Progenitor cell of endocrine pancreas (in vitro differentiated cells): ENCODE measurements around the gene TMEM214. TPM values are rescaled to one million over a fixed set of nuclear protein-coding genes. Genes with fewer than 3 reads are reported as not detected.

Experiments used
- DNase-seq: peaks from one replicate; pipeline ENCODE4 v3.0.0; 2021; ENCODE audit warnings: low spot score; ENCODE audit not compliant: unreplicated experiment
- H3K27ac Mint-ChIP-seq: 2 replicates; pipeline ENCODE4 v1.8.0; 2021; ENCODE audit warnings: mild to moderate bottlenecking, moderate library complexity, mixed read lengths
- H3K27me3 Mint-ChIP-seq: 2 replicates; pipeline ENCODE4 v1.8.0; 2021; ENCODE audit warnings: mixed read lengths
- H3K36me3 Mint-ChIP-seq: 2 replicates; pipeline ENCODE4 v1.8.0; 2022; ENCODE audit warnings: mixed read lengths; ENCODE audit not compliant: insufficient read depth
- H3K4me1 Mint-ChIP-seq: 2 replicates; pipeline ENCODE4 v1.8.0; 2021; ENCODE audit warnings: low read depth, mixed read lengths
- H3K4me3 Mint-ChIP-seq: 2 replicates; pipeline ENCODE4 v1.8.0; 2021; ENCODE audit warnings: low read depth, mild to moderate bottlenecking, moderate library complexity, mixed read lengths
- H3K9me3 Mint-ChIP-seq: 2 replicates; pipeline ENCODE4 v1.8.0; 2021; ENCODE audit warnings: low read depth, mixed read lengths
- total RNA-seq: library from RNA; stranded (reverse); gene quantifications from 2 replicates; pipeline ENCODE4 v1.2.1, GENCODE V29; 2021
- TF ChIP-seq, protein P1 (sequence below): fragments of 200-600 bp; sonication (generic); IDR thresholded peaks from one replicate; pipeline ENCODE4 v1.5.0; 2021; ENCODE audit warnings: antibody characterized with exemption, mild to moderate bottlenecking; ENCODE audit not compliant: unreplicated experiment

Gene TMEM214
- total RNA-seq, 1 donor from 2014 or later, result 55.2 TPM

DNA sequence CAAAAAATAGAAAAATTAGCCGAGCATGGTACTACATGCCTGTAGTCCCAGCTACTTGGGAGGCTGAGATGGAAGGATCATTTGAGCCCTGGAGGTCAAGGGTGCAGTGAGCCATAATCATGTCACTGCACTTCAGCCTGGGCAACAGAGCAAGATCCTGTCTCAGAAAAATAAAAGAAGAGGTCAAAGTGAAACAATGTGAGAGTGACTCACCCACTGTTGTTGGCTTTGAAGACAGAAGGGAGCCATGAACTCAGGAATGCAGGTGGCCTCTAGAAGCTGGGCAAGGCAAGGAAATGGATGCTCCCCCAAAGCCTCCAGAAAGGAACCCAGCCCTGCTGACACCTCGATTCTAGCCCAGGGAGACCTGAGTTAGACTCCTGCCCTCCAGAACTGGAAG, 3.7 kb upstream of the TMEM214 start:
- no peak for DNase-seq
- no peaks in the 10 kb centered on the region for H3K27me3 Mint-ChIP-seq
- no peak overlapping the region for H3K27ac Mint-ChIP-seq
- TF ChIP-seq, protein P1, sequence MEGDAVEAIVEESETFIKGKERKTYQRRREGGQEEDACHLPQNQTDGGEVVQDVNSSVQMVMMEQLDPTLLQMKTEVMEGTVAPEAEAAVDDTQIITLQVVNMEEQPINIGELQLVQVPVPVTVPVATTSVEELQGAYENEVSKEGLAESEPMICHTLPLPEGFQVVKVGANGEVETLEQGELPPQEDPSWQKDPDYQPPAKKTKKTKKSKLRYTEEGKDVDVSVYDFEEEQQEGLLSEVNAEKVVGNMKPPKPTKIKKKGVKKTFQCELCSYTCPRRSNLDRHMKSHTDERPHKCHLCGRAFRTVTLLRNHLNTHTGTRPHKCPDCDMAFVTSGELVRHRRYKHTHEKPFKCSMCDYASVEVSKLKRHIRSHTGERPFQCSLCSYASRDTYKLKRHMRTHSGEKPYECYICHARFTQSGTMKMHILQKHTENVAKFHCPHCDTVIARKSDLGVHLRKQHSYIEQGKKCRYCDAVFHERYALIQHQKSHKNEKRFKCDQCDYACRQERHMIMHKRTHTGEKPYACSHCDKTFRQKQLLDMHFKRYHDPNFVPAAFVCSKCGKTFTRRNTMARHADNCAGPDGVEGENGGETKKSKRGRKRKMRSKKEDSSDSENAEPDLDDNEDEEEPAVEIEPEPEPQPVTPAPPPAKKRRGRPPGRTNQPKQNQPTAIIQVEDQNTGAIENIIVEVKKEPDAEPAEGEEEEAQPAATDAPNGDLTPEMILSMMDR, result no peak
- peaks cover 10% of the 10 kb centered on the region for H3K4me1 Mint-ChIP-seq
- no peaks in the 10 kb centered on the region for H3K9me3 Mint-ChIP-seq
- no peak overlapping the region for H3K4me3 Mint-ChIP-seq
- H3K36me3 Mint-ChIP-seq, result peaks cover 4% of the 10 kb centered on the region

DNA sequence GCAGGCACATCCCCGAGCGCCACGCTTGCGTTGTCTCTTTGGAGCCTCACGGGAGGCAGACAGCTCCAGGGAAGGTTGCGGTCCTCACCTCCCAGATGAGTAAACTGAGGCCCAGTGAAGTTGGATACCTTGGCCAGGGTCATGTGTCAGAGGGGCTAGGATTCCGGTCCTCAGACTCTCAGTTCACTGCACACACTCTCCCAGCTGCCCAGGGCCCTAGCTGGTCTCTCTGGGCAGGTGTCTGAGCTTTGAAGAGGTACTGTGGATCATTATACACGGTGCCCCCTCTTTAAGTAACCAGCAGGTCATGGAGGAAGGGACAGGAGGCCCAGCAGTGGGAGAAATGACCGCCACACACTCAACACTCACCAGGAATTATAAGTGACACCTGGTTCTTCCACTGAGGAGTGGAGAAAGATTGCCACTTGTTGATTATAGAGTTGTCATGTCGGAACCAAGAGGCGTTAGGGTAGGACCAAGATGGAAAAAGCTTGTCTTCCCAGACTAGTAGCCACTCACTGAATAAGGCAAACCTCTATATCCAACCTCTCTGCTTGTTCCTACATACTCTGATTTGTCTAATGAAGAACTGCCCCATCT, 588 bp downstream of the TMEM214 start:
- Mint-ChIP-seq H3K9me3 (no peaks in the 10 kb centered on the region), H3K4me3 (peak overlapping the region; percentile 93), H3K4me1 (peaks cover 12% of the 10 kb centered on the region), H3K36me3 (peaks cover 7% of the 10 kb centered on the region), H3K27ac (peak overlapping the region; percentile 86), H3K27me3 (no peaks in the 10 kb centered on the region)
- TF ChIP-seq, protein P1, result no peak
- no peak for DNase-seq

DNA sequence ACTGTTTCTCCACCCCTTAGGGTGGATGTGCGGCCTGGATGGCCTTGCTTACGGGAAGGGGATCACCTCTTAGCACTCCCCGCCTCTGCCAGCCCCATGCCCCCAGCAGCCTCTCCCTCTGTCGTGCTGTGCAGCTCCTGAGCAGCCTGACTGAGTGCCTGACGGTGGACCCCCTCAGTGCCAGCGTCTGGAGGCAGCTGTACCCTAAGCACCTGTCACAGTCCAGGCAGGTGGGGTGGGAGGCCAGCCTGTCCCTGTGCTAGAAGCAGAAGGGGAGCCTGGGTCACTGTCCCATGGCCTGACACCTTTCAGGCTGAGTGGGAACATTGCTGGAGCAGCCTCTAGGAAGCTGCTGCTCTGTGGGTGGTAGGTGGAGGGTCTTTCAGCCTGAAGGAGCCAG, 5.2 kb downstream of the TMEM214 start:
- Mint-ChIP-seq H3K9me3 (no peaks in the 10 kb centered on the region), H3K36me3 (peaks cover 15% of the 10 kb centered on the region), H3K27me3 (no peaks in the 10 kb centered on the region), H3K27ac (no peak overlapping the region), H3K4me3 (no peak overlapping the region), H3K4me1 (peaks cover 10% of the 10 kb centered on the region)
- TF ChIP-seq, protein P1, result no peak
- no peak for DNase-seq

DNA sequence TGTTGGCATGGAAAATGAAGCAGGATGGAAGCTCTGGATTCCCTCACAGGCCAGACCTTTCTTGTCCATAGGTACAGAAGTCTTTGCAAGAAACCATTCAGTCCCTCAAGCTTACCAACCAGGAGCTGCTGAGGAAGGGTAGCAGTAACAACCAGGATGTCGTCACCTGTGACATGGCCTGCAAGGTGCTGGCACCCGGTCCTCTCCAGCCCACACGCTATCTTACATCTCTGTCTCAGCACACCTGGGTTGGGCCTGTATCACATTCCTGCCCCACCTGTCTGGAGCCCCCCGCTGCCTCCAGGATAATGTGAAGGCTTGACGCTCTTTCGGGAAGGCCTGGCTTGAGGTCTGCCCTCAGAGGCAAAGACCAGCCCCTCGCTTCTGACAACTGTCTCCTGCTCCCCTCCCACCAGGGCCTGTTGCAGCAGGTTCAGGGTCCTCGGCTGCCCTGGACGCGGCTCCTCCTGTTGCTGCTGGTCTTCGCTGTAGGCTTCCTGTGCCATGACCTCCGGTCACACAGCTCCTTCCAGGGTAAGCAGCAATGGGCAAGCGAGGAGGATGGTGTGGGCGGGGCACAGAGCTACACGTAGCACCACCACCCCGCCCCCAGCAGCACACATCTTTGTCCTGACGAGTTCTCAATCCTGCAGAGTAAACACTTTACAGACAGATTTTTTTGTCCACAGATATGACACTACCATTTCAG, 6.0 kb downstream of the TMEM214 start:
- H3K27me3 Mint-ChIP-seq, result no peaks in the 10 kb centered on the region
- H3K4me3 Mint-ChIP-seq, result no peak overlapping the region
- TF ChIP-seq, protein P1, result no peak
- H3K9me3 Mint-ChIP-seq, result no peaks in the 10 kb centered on the region
- DNase-seq, result no peak
- peaks cover 15% of the 10 kb centered on the region for H3K36me3 Mint-ChIP-seq
- H3K27ac Mint-ChIP-seq, result no peak overlapping the region
- peaks cover 4% of the 10 kb centered on the region for H3K4me1 Mint-ChIP-seq

DNA sequence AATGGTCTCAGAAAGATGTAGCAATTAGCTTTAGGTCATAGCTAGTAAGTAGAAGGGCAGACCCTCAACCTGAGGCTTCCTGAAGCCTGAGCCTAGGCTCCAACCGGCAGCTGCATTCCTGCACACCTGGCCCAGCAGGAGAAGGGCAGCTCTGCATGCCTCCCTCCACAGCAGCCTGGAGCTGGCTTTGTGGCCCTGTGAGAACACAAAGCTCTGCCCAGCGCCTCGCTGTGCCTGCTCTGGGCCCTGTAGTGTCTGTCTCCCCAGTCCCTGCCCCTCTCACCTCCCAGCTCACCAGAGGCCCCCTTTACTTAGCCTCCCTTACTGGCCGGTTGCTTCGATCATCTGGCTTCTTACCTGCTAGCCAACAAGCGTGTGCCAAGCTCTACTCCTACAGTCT, 6.7 kb downstream of the TMEM214 start:
- no peak overlapping the region for H3K4me3 Mint-ChIP-seq
- no peak overlapping the region for H3K27ac Mint-ChIP-seq
- no peaks in the 10 kb centered on the region for H3K4me1 Mint-ChIP-seq
- no peaks in the 10 kb centered on the region for H3K9me3 Mint-ChIP-seq
- peaks cover 13% of the 10 kb centered on the region for H3K36me3 Mint-ChIP-seq
- no peak for DNase-seq
- TF ChIP-seq, protein P1, result no peak
- H3K27me3 Mint-ChIP-seq, result no peaks in the 10 kb centered on the region
